HCT116 (cell line): Measurements from ENCODE around the gene TRIM27. TPM values are rescaled to one million over a fixed set of nuclear protein-coding genes. Genes with fewer than 3 reads are reported as not detected.
"Not testable (repeated sequence)": the region's sequence is repeated elsewhere in the genome, so short reads cannot be mapped to it uniquely, and the experiment has no call there.

ENCODE experiments used
- ATAC-seq: fragments of 200-7000 bp; cut with Tn5 transposase; 2 replicates; pipeline ENCODE4 v1.9.1; 2020; ENCODE audit warnings: mild to moderate bottlenecking, moderate library complexity
- BruUV-seq: library from RNA; stranded (reverse); fragments of 400-500 nt; replicated peaks from 2 replicates; lab custom pipeline; 2021; lab: Mats Ljungman, UMichigan
- CTCF ChIA-PET: fragments of 300-600 bp; sonication (Branson Sonifier 250); formaldehyde crosslinking; loops from one replicate; lab custom pipeline; 2021; ENCODE audit warnings: antibody characterized with exemption; lab: Charles Lee
- POLR2A ChIA-PET: fragments of 300-600, 350-600 bp; sonication (Branson Sonifier 250); formaldehyde crosslinking; loops from one replicate; lab custom pipeline; 2021; ENCODE audit warnings: antibody characterized with exemption; lab: Charles Lee
- RAD21 ChIA-PET, 2 experiments: fragments of 300-600 bp; sonication (Branson Sonifier 250); formaldehyde crosslinking; loops; one replicate each; lab custom pipeline; 2023; ENCODE audit warnings: low total read pairs in 2 of 2; ENCODE audit not compliant: uncharacterized antibody in 2 of 2, unreplicated experiment in 2 of 2, low non-redundant PET in 1 of 2; lab: Charles Lee
- DNase-seq: peaks from one replicate; pipeline ENCODE4 v3.0.0-alpha.2; 2010; ENCODE audit warnings: low read depth, low spot score
- H2AFZ ChIP-seq: fragments of 200-600 bp; shearing (Covaris generic), sonication (generic); 2 replicates; pipeline ENCODE4 v1.6.1; 2017; ENCODE audit warnings: low read depth, mixed run types, mixed read lengths, antibody characterized with exemption, low read length; ENCODE audit not compliant: poor library complexity, severe bottlenecking
- H3K27ac ChIP-seq: 2 replicates; pipeline ENCODE4 v1.5.1; 2012; ENCODE audit warnings: low read depth, low read length
- H3K27me3 ChIP-seq: fragments of 200-600 bp; sonication (generic); 2 replicates; pipeline ENCODE4 v1.6.1; 2016; ENCODE audit warnings: mixed run types, low read length, mixed read lengths; ENCODE audit not compliant: insufficient read depth
- H3K36me3 ChIP-seq, 2 experiments: fragments of 200-500 bp in 1 of 2; fragments of 200-600 bp in 1 of 2; sonication (Bioruptor generic) in 1 of 2; sonication (generic) in 1 of 2; 2 replicates each; pipeline versions ENCODE4 v1.5.1 to v1.6.1; 2014 to 2016; ENCODE audit warnings: low read length in 2 of 2, inconsistent platforms in 1 of 2, mixed read lengths in 1 of 2, mixed run types in 1 of 2; ENCODE audit not compliant: insufficient read depth in 2 of 2, control insufficient read depth in 1 of 2
- H3K4me1 ChIP-seq, 2 experiments: fragments of 200-600 bp in 1 of 2; sonication (generic) in 1 of 2; 2 replicates each; pipeline versions ENCODE4 v1.5.1 to v1.6.1; 2012 to 2017; ENCODE audit warnings: low read length in 2 of 2, inconsistent platforms in 1 of 2, mild to moderate bottlenecking in 1 of 2, mixed read lengths in 1 of 2, mixed run types in 1 of 2, moderate library complexity in 1 of 2; ENCODE audit not compliant: insufficient read depth in 2 of 2, control insufficient read depth in 1 of 2
- H3K4me2 ChIP-seq: fragments of 200-600 bp; sonication (generic); 2 replicates; pipeline ENCODE4 v1.6.1; 2017; ENCODE audit warnings: mixed run types, low read length, mixed read lengths
- H3K4me3 ChIP-seq, 2 experiments: fragments of 200-600 bp in 1 of 2; sonication (generic) in 1 of 2; replicated peaks in 1 of 2; 2 replicates each; pipeline ENCODE4 v1.5.1; 2011 to 2016; ENCODE audit warnings: low read length in 2 of 2, control low read depth in 1 of 2, low read depth in 1 of 2, mild to moderate bottlenecking in 1 of 2, mixed read lengths in 1 of 2, mixed run types in 1 of 2
- H3K79me2 ChIP-seq: fragments of 200-600 bp; sonication (generic); 2 replicates; pipeline ENCODE4 v1.6.1; 2017; ENCODE audit warnings: mild to moderate bottlenecking, mixed run types, low read length, moderate library complexity, mixed read lengths; ENCODE audit not compliant: insufficient read depth
- H3K9ac ChIP-seq: fragments of 200-600 bp; sonication (generic); 2 replicates; pipeline ENCODE4 v1.6.1; 2016; ENCODE audit warnings: low read length, mixed read lengths
- H3K9me2 ChIP-seq: fragments of 200-600 bp; sonication (generic), shearing (Covaris generic); 2 replicates; pipeline ENCODE4 v1.6.1; 2017; ENCODE audit warnings: mixed run types, mild to moderate bottlenecking, moderate library complexity; ENCODE audit not compliant: insufficient read depth
- H3K9me3 ChIP-seq, 2 experiments: fragments of 200-500 bp in 1 of 2; fragments of 200-600 bp in 1 of 2; sonication (Bioruptor generic) in 1 of 2; sonication (generic) in 1 of 2; 2 replicates each; pipeline ENCODE4 v1.6.1; 2014 to 2017; ENCODE audit warnings: low read length in 2 of 2, mixed read lengths in 2 of 2, inconsistent platforms in 1 of 2, low read depth in 1 of 2, mild to moderate bottlenecking in 1 of 2, mixed run types in 1 of 2, moderate library complexity in 1 of 2; ENCODE audit not compliant: control insufficient read depth in 1 of 2, insufficient read depth in 1 of 2
- H4K20me1 ChIP-seq: fragments of 200-600 bp; sonication (generic), shearing (Covaris generic); 2 replicates; pipeline ENCODE4 v1.6.1; 2017; ENCODE audit warnings: mixed run types, mild to moderate bottlenecking, moderate library complexity; ENCODE audit not compliant: insufficient read depth
- EZH2phosphoT487 ChIP-seq: fragments of 200-600 bp; IDR thresholded peaks from 2 replicates; pipeline ENCODE4 v1.6.1; 2018; ENCODE audit warnings: antibody characterized with exemption, borderline replicate concordance
- FOSL1 ChIP-seq: IDR thresholded peaks from 2 replicates; pipeline ENCODE4 v1.6.1; 2012; ENCODE audit warnings: low read depth
- JUND ChIP-seq: IDR thresholded peaks from 2 replicates; pipeline ENCODE4 v1.6.1; 2012
- POLR2A ChIP-seq: IDR thresholded peaks from 2 replicates; pipeline ENCODE4 v1.7.0; 2011; ENCODE audit warnings: borderline replicate concordance; ENCODE audit not compliant: insufficient read depth, insufficient read length; ENCODE audit errors: extremely low read depth
- POLR2AphosphoS5 ChIP-seq: IDR thresholded peaks from 2 replicates; pipeline ENCODE4 v1.6.1; 2011; ENCODE audit warnings: mild to moderate bottlenecking, low read depth, low read length, moderate library complexity
- RAD21 ChIP-seq: IDR thresholded peaks from 2 replicates; pipeline ENCODE4 v1.6.1; 2012; ENCODE audit warnings: low read depth, mild to moderate bottlenecking
- SIN3A ChIP-seq: IDR thresholded peaks from 2 replicates; pipeline ENCODE4 v1.6.1; 2012; ENCODE audit warnings: low read depth
- intact Hi-C: fragments of 100-400 bp; cut with micrococcal nuclease; formaldehyde crosslinking; loops from 2 replicates; pipeline ENCODE4 v1.10.0; 2022
- total RNA-seq: library from RNA; stranded (reverse); gene quantifications from one replicate; pipeline ENCODE4 v1.2.1, GENCODE V29; 2021; ENCODE audit not compliant: unreplicated experiment
- TF ChIP-seq, protein P1 (sequence below): IDR thresholded peaks from 2 replicates; pipeline ENCODE4 v1.6.1; 2012
- TF ChIP-seq, protein P2 (sequence below): IDR thresholded peaks from 2 replicates; pipeline ENCODE4 v1.6.1; 2011; ENCODE audit warnings: mild to moderate bottlenecking, low read length, moderate library complexity; ENCODE audit not compliant: insufficient replicate concordance; ENCODE audit errors: extremely low read depth
- TF ChIP-seq, protein P3 (sequence below): IDR thresholded peaks from 2 replicates; pipeline ENCODE4 v1.6.1; 2012; ENCODE audit warnings: low read depth

The TRIM27 gene
- total RNA-seq, 1 experiment from 2014 or later, result 62.5 TPM

DNA sequence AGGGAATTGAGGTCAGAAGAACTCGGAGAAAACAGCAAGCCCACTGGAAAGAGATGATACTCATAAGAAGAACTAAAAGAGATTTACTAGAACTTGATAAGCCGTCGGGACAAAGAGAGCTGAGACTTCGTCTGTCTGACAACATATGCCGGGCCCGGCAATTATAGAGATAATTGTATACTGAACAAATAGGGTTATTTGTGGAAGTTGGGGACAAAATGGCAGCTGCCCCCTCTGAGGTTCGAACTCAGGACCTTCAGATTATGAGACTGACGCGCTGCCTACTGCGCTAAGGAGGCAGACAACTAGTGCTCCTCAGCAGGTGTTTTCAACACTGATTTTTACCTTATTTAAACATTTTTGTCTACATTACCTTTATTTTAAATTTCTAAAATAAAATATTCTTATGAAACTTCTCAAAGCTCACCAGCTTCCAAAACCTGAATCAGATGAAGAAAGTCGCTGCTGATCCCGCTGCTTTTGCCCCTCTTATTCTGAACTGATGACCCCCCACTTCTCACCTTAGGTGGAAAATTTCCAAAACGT lies 29.3 kb upstream of the TRIM27 start (continued):
- TF ChIP-seq EZH2phosphoT487, result no peak
- no peak for TF ChIP-seq FOSL1

DNA sequence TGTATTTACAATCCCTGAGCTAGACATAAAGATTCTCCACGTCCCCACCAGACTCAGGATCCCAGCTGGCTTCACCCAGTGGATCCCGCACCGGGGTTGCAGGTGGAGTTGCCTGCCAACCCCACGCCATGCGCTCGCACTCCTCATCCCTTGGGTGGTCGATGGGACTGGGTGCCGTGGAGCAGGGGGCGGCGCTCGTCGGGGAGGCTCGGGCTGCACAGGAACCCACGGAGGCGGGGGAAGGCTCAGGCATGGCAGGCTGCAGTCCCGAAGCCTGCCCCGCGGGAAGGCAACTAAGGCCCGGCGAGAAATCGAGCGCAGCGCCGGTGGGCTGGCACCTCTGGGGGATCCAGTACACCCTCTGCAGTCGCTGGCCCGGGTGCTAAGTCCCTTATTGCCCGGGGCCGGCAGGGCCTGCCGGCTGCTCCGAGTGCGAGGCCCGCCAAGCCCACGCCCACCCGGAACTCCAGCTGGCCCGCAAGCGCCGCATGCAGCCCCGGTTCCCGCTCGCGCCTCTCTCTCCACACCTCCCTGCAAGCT lies 25.9 kb upstream of the TRIM27 start:
- ATAC-seq, DNase-seq, H3K4me3 ChIP-seq, POLR2A ChIA-PET, H3K9me2 ChIP-seq, intact Hi-C loops, H3K4me2 ChIP-seq, BruUV-seq, H3K27ac ChIP-seq, H3K9ac ChIP-seq, H3K79me2 ChIP-seq, RAD21 ChIA-PET, H3K27me3 ChIP-seq, H2AFZ ChIP-seq, H3K9me3 ChIP-seq, H3K36me3 ChIP-seq, CTCF ChIA-PET, H4K20me1 ChIP-seq: not testable (repeated sequence)
- H3K4me1 ChIP-seq, result peaks cover 19 to 38% of the 10 kb centered on the region in 2 experiments; a peak in 3 of 4 replicates

DNA sequence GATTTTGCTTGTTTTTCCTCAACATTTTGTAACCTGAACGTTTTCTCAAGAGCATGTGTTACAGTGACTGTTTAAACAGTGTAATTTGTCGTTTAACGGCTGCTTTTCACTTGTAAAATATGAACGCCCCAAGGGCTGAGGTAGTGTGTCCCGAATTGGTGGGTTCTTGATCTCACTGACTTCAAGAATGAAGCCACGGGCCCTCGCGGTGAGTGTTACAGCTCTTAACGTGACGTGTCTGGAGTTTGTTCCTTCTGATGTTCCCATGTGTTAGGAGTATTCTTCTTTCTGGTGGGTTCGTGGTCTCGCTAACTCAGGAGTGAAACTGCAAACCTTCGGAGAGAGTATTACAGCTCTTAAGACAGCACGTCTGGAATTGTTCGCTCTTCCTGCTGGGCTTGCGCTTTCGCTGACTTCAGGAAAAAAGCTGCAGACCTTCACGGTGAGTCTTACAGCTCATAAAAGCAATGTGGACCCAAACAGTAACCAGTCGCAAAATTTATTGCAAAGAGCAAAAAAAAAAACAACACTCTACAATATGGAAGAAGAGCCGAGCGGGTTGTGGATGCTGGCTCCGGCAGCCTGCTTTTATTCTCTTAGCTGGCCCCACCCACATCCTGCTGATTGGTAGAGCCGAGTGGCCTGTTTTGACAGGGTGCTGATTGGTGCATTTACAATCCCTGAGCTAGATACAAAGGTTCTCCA lies 25.1 kb upstream of the TRIM27 start:
- ChIA-PET CTCF (no interaction called here), POLR2A (no interaction called here), RAD21 (no interaction called here)
- TSS peak; percentile 97 for BruUV-seq
- ATAC-seq (no peak), DNase-seq (no peak)
- Histone ChIP-seq H2AFZ (no peak overlapping the region), H3K9me2 (no peaks in the 10 kb centered on the region), H3K9me3 (no peaks in the 10 kb centered on the region), H3K27me3 (no peaks in the 10 kb centered on the region), H3K4me2 (no peak overlapping the region), H4K20me1 (no peaks in the 10 kb centered on the region), H3K79me2 (no peaks in the 10 kb centered on the region), H3K9ac (no peak overlapping the region), H3K36me3 (no peaks in the 10 kb centered on the region), H3K27ac (0 out of 2 replicates have a peak overlapping the region, but pooled peaks have one; percentile 11), H3K4me1 (peaks cover 20 to 42% of the 10 kb centered on the region in 2 experiments; a peak in 3 of 4 replicates), H3K4me3 (no peak overlapping the region)
- intact Hi-C loops, result no loop called here
- TF ChIP-seq, protein P1, sequence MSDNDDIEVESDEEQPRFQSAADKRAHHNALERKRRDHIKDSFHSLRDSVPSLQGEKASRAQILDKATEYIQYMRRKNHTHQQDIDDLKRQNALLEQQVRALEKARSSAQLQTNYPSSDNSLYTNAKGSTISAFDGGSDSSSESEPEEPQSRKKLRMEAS, result no peak
- TF ChIP-seq SIN3A (no peak), POLR2AphosphoS5 (0 out of 2 replicates have a peak, but pooled peaks have one; percentile 13), POLR2A (peak; percentile 29), JUND (no peak), RAD21 (no peak)
- TF ChIP-seq, protein P2, sequence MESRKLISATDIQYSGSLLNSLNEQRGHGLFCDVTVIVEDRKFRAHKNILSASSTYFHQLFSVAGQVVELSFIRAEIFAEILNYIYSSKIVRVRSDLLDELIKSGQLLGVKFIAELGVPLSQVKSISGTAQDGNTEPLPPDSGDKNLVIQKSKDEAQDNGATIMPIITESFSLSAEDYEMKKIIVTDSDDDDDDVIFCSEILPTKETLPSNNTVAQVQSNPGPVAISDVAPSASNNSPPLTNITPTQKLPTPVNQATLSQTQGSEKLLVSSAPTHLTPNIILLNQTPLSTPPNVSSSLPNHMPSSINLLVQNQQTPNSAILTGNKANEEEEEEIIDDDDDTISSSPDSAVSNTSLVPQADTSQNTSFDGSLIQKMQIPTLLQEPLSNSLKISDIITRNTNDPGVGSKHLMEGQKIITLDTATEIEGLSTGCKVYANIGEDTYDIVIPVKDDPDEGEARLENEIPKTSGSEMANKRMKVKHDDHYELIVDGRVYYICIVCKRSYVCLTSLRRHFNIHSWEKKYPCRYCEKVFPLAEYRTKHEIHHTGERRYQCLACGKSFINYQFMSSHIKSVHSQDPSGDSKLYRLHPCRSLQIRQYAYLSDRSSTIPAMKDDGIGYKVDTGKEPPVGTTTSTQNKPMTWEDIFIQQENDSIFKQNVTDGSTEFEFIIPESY, result no peak
- TF ChIP-seq, protein P3, sequence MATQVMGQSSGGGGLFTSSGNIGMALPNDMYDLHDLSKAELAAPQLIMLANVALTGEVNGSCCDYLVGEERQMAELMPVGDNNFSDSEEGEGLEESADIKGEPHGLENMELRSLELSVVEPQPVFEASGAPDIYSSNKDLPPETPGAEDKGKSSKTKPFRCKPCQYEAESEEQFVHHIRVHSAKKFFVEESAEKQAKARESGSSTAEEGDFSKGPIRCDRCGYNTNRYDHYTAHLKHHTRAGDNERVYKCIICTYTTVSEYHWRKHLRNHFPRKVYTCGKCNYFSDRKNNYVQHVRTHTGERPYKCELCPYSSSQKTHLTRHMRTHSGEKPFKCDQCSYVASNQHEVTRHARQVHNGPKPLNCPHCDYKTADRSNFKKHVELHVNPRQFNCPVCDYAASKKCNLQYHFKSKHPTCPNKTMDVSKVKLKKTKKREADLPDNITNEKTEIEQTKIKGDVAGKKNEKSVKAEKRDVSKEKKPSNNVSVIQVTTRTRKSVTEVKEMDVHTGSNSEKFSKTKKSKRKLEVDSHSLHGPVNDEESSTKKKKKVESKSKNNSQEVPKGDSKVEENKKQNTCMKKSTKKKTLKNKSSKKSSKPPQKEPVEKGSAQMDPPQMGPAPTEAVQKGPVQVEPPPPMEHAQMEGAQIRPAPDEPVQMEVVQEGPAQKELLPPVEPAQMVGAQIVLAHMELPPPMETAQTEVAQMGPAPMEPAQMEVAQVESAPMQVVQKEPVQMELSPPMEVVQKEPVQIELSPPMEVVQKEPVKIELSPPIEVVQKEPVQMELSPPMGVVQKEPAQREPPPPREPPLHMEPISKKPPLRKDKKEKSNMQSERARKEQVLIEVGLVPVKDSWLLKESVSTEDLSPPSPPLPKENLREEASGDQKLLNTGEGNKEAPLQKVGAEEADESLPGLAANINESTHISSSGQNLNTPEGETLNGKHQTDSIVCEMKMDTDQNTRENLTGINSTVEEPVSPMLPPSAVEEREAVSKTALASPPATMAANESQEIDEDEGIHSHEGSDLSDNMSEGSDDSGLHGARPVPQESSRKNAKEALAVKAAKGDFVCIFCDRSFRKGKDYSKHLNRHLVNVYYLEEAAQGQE, result no peak
